HepG2 (cell line): ENCODE results near the gene TMEM269. TPM values are rescaled to one million over a fixed set of nuclear protein-coding genes. Genes with fewer than 3 reads are reported as not detected.

Source experiments
- ARNT ChIP-seq: fragments of 450-650 bp; IDR thresholded peaks from 2 replicates; pipeline ENCODE4 v1.6.1; 2017
- EZH2 ChIP-seq: conservative IDR thresholded peaks from 2 replicates; pipeline ENCODE4 v1.6.1; 2012; ENCODE audit warnings: mild to moderate bottlenecking, low read depth, low read length, moderate library complexity
- GATAD2A ChIP-seq: IDR thresholded peaks from 2 replicates; pipeline ENCODE4 v1.6.1; 2016
- HES4 ChIP-seq: sonication (generic); formaldehyde crosslinking; IDR thresholded peaks from 2 replicates; pipeline ENCODE4 v1.9.0; 2021; ENCODE audit warnings: mild to moderate bottlenecking, missing genetic modification reagents, borderline replicate concordance
- HOXA7 ChIP-seq: sonication (generic); formaldehyde crosslinking; IDR thresholded peaks from 2 replicates; pipeline ENCODE4 v1.8.1; 2022; ENCODE audit warnings: mild to moderate bottlenecking, missing genetic modification reagents, moderate library complexity
- MTF2 ChIP-seq: sonication (generic); formaldehyde crosslinking; IDR thresholded peaks from 2 replicates; pipeline ENCODE4 v1.5.0; 2020; ENCODE audit warnings: missing genetic modification reagents, borderline replicate concordance
- SAFB2 ChIP-seq: sonication (generic); formaldehyde crosslinking; IDR thresholded peaks from 2 replicates; pipeline ENCODE4 v1.5.1; 2020; ENCODE audit warnings: missing genetic modification reagents, low read depth, mild to moderate bottlenecking, borderline replicate concordance
- SMAD3 ChIP-seq: sonication (generic); formaldehyde crosslinking; IDR thresholded peaks from 2 replicates; pipeline ENCODE4 v1.4.0; 2020; ENCODE audit warnings: missing genetic modification reagents
- SP4 ChIP-seq: sonication (generic); formaldehyde crosslinking; IDR thresholded peaks from 2 replicates; pipeline ENCODE4 v1.8.1; 2023; ENCODE audit warnings: mild to moderate bottlenecking, missing genetic modification reagents
- ZFP90 ChIP-seq: sonication (generic); formaldehyde crosslinking; IDR thresholded peaks from 2 replicates; pipeline ENCODE4 v1.8.0; 2022; ENCODE audit warnings: missing genetic modification reagents, mild to moderate bottlenecking, inconsistent platforms, borderline replicate concordance
- ZFX ChIP-seq: sonication (generic); formaldehyde crosslinking; IDR thresholded peaks from 2 replicates; pipeline ENCODE4 v1.4.0; 2020; ENCODE audit warnings: mild to moderate bottlenecking, low read depth, missing genetic modification reagents, moderate library complexity
- ZNF777 ChIP-seq: sonication (generic); formaldehyde crosslinking; IDR thresholded peaks from 2 replicates; pipeline ENCODE4 v1.4.0; 2020; ENCODE audit warnings: missing genetic modification reagents
- ZSCAN9 ChIP-seq: IDR thresholded peaks from 2 replicates; pipeline ENCODE4 v1.6.1; 2016; ENCODE audit warnings: borderline replicate concordance
- polyA plus RNA-seq, 8 experiments: library from polyadenylated mRNA; depleted of rRNA in 3 of 8; stranded (reverse) in 7 of 8; unstranded in 1 of 8; fragments of >200 nt; fragmentation: Illumina TruSeq in 4 of 8; extraction: Trizol in 4 of 8; gene quantifications; 2 replicates each; pipeline versions ENCODE4 v1.2.1 to v1.2.3, GENCODE V29; 2011 to 2016; ENCODE audit warnings: low read depth in 4 of 8, missing spikeins in 1 of 8, mixed read lengths in 1 of 8; ENCODE audit not compliant: insufficient read depth in 1 of 8
- total RNA-seq, 5 experiments: library from RNA; depleted of rRNA; stranded (reverse); fragments of >200 nt; fragmentation: Illumina TruSeq; extraction: Trizol; gene quantifications; 2 replicates each; pipeline ENCODE4 v1.2.3, GENCODE V29; 2016; ENCODE audit warnings: low read depth in 1 of 5
- TF ChIP-seq, protein P1 (sequence below): sonication (generic); formaldehyde crosslinking; IDR thresholded peaks from 2 replicates; pipeline ENCODE4 v1.9.0; 2021; ENCODE audit warnings: missing genetic modification reagents, borderline replicate concordance
- TF ChIP-seq, protein P2 (sequence below): IDR thresholded peaks from 2 replicates; pipeline ENCODE4 v1.6.1; 2012; ENCODE audit warnings: low read depth, low read length, improper control_type of control experiment
- TF ChIP-seq, protein P3 (sequence below): IDR thresholded peaks from 2 replicates; pipeline ENCODE4 v1.6.1; 2016; ENCODE audit warnings: mild to moderate bottlenecking, missing biosample characterization, missing genetic modification reagents
- TF ChIP-seq, protein P4 (sequence below): sonication (generic); formaldehyde crosslinking; IDR thresholded peaks from 2 replicates; pipeline ENCODE4 v1.4.0; 2020; ENCODE audit warnings: low read depth, missing genetic modification reagents
- TF ChIP-seq, protein P5 (sequence below): sonication (generic); formaldehyde crosslinking; IDR thresholded peaks from 2 replicates; pipeline ENCODE4 v1.5.0; 2020; ENCODE audit warnings: missing genetic modification reagents
- TF ChIP-seq, protein P6 (sequence below): sonication (generic); formaldehyde crosslinking; IDR thresholded peaks from 2 replicates; pipeline ENCODE4 v1.5.0; 2020; ENCODE audit warnings: missing genetic modification reagents

TMEM269 gene
- total and polyA plus RNA-seq, 2 of the 13 experiments (the other 11 are each of a cell fraction or from before 2014, with no cell fraction given), result 0.15 to 0.21 TPM

DNA sequence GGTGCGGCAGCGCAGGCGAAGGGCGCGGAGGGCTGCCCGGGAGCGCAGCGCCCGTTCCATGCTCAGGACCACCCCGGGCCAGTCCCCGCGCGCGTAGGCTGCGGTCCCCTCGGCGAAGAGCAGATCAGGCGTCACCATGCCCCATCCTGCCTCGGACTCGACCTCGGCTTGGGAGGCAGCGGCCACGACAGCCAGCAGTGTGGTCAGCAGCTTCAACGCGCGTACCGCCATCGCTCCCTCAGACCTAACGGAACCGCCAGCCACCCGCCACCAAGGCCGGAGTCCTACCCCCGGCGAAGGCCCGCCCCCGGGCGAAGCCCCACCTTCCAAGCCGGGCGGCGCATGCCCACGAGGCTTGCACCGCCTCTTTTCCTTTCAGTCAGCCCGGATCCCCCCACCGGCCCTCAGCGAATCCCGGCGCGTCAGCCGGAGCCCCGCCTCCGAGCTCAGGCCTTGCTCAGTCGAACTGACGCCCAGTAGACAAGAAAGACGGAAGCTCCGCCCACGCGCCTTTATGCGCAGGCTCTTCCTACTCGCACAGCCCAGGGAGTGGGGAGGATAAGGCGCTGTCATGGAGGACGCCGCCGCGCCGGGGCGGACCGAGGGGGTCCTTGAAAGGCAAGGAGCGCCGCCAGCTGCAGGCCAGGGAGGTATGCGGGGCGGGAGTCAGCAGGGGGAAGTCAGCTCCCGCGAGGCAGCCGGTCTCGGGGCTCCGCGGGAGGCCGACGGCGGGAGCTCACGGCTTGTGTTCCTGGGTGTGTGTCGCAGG is 17.9 kb upstream of the TMEM269 start, which contains the start of the genes C1orf50 and P3H1 (continued):
- TF ChIP-seq, protein P1, sequence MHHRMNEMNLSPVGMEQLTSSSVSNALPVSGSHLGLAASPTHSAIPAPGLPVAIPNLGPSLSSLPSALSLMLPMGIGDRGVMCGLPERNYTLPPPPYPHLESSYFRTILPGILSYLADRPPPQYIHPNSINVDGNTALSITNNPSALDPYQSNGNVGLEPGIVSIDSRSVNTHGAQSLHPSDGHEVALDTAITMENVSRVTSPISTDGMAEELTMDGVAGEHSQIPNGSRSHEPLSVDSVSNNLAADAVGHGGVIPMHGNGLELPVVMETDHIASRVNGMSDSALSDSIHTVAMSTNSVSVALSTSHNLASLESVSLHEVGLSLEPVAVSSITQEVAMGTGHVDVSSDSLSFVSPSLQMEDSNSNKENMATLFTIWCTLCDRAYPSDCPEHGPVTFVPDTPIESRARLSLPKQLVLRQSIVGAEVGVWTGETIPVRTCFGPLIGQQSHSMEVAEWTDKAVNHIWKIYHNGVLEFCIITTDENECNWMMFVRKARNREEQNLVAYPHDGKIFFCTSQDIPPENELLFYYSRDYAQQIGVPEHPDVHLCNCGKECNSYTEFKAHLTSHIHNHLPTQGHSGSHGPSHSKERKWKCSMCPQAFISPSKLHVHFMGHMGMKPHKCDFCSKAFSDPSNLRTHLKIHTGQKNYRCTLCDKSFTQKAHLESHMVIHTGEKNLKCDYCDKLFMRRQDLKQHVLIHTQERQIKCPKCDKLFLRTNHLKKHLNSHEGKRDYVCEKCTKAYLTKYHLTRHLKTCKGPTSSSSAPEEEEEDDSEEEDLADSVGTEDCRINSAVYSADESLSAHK (CRISPR knock-in tag), result no peak
- TF ChIP-seq HES4 (CRISPR knock-in tag) (peak; percentile 37; the same call in 1 of the 2 replicates), ZSCAN9 (CRISPR knock-in tag) (peak; percentile 75), MTF2 (CRISPR knock-in tag) (peak; percentile 83; the same call in 1 of the 2 replicates), SP4 (CRISPR knock-in tag) (peak; percentile 79; the same call in 1 of the 2 replicates), EZH2 (no peak), ZFX (CRISPR knock-in tag) (peak; percentile 86), SMAD3 (CRISPR knock-in tag) (0 out of 2 replicates have a peak, but pooled peaks have one; percentile 14), ZNF777 (CRISPR knock-in tag) (peak; percentile 37; the same call in 1 of the 2 replicates), HOXA7 (CRISPR knock-in tag) (no peak), SAFB2 (CRISPR knock-in tag) (0 out of 2 replicates have a peak, but pooled peaks have one; percentile 50), ARNT (no peak), ZFP90 (CRISPR knock-in tag) (peak; percentile 79), GATAD2A (peak; percentile 15; the same call in 1 of the 2 replicates)
- TF ChIP-seq, protein P2, sequence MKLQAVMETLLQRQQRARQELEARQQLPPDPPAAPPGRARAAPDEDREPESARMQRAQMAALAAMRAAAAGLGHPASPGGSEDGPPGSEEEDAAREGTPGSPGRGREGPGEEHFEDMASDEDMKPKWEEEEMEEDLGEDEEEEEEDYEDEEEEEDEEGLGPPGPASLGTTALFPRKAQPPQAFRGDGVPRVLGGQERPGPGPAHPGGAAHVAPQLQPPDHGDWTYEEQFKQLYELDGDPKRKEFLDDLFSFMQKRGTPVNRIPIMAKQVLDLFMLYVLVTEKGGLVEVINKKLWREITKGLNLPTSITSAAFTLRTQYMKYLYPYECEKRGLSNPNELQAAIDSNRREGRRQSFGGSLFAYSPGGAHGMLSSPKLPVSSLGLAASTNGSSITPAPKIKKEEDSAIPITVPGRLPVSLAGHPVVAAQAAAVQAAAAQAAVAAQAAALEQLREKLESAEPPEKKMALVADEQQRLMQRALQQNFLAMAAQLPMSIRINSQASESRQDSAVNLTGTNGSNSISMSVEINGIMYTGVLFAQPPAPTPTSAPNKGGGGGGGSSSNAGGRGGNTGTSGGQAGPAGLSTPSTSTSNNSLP, result no peak
- TF ChIP-seq, protein P3, sequence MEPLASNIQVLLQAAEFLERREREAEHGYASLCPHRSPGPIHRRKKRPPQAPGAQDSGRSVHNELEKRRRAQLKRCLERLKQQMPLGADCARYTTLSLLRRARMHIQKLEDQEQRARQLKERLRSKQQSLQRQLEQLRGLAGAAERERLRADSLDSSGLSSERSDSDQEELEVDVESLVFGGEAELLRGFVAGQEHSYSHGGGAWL, result peak; percentile 30; the same call in 1 of the 2 replicates
- TF ChIP-seq, protein P4, sequence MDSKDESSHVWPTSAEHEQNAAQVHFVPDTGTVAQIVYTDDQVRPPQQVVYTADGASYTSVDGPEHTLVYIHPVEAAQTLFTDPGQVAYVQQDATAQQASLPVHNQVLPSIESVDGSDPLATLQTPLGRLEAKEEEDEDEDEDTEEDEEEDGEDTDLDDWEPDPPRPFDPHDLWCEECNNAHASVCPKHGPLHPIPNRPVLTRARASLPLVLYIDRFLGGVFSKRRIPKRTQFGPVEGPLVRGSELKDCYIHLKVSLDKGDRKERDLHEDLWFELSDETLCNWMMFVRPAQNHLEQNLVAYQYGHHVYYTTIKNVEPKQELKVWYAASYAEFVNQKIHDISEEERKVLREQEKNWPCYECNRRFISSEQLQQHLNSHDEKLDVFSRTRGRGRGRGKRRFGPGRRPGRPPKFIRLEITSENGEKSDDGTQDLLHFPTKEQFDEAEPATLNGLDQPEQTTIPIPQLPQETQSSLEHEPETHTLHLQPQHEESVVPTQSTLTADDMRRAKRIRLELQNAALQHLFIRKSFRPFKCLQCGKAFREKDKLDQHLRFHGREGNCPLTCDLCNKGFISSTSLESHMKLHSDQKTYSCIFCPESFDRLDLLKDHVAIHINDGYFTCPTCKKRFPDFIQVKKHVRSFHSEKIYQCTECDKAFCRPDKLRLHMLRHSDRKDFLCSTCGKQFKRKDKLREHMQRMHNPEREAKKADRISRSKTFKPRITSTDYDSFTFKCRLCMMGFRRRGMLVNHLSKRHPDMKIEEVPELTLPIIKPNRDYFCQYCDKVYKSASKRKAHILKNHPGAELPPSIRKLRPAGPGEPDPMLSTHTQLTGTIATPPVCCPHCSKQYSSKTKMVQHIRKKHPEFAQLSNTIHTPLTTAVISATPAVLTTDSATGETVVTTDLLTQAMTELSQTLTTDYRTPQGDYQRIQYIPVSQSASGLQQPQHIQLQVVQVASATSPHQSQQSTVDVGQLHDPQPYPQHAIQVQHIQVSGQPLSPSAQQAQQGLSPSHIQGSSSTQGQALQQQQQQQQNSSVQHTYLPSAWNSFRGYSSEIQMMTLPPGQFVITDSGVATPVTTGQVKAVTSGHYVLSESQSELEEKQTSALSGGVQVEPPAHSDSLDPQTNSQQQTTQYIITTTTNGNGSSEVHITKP, result peak; percentile 6; the same call in 1 of the 2 replicates
- TF ChIP-seq, protein P5, sequence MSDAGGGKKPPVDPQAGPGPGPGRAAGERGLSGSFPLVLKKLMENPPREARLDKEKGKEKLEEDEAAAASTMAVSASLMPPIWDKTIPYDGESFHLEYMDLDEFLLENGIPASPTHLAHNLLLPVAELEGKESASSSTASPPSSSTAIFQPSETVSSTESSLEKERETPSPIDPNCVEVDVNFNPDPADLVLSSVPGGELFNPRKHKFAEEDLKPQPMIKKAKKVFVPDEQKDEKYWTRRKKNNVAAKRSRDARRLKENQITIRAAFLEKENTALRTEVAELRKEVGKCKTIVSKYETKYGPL (CRISPR knock-in tag), result 0 out of 2 replicates have a peak, but pooled peaks have one; percentile 21
- TF ChIP-seq, protein P6, sequence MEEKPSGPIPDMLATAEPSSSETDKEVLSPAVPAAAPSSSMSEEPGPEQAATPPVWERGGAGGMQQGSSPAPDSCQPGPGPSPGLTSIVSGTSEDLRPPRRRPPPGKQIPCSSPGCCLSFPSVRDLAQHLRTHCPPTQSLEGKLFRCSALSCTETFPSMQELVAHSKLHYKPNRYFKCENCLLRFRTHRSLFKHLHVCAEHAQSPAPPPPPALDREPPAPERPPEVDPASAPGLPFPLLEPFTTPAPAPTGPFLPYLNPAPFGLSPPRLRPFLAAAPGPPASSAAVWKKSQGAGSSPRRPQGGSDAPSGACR (CRISPR knock-in tag), result peak; percentile 90; the same call in 1 of the 2 replicates
